Right atrium auricular region (tissue), 2 donors: ENCODE measurements around the gene ALG6. TPM values are rescaled to one million over a fixed set of nuclear protein-coding genes. Genes with fewer than 3 reads are reported as not detected.

Experiments
- DNase-seq: peaks from one replicate; pipeline ENCODE4 v3.0.0-alpha.2; 2019; ENCODE audit warnings: low spot score
- H3K27ac ChIP-seq, 2 donors: fragments of 200-600 bp; sonication (generic); 1 replicate in 1 of 2; 2 replicates in 1 of 2; pipeline ENCODE4 v1.5.1; 2016 to 2019
- H3K27me3 ChIP-seq, 2 donors: fragments of 200-600 bp; sonication (generic); one replicate each; pipeline versions ENCODE4 v1.5.1 to v1.6.0; 2017 to 2019
- H3K36me3 ChIP-seq: fragments of 200-600 bp; sonication (generic); one replicate; pipeline ENCODE4 v1.5.1; 2016
- H3K4me1 ChIP-seq, 2 donors: fragments of 200-600 bp; sonication (generic); one replicate each; pipeline versions ENCODE4 v1.5.1 to v1.6.0; 2017 to 2019
- H3K4me3 ChIP-seq, 2 donors: fragments of 200-600 bp; sonication (generic); 1 replicate in 1 of 2; 2 replicates in 1 of 2; pipeline ENCODE4 v1.5.1; 2017 to 2019; ENCODE audit warnings: mild to moderate bottlenecking in 1 of 2, moderate library complexity in 1 of 2
- H3K9me3 ChIP-seq, 2 donors: fragments of 200-600 bp; sonication (generic); one replicate each; pipeline ENCODE4 v1.5.1; 2019
- total RNA-seq, 2 donors: library from RNA; depleted of rRNA; stranded (reverse); fragments of >200 nt; gene quantifications; one replicate each; pipeline ENCODE4 v1.1.0, GENCODE V29; 2016
- TF ChIP-seq, protein P1 (sequence below), 2 donors: fragments of 200-600 bp; sonication (generic); IDR thresholded peaks; one replicate each; pipeline ENCODE4 v1.5.1; 2019; ENCODE audit warnings: antibody characterized with exemption in 2 of 2

Gene ALG6
- total RNA-seq, 2 donors from 2014 or later, result 4.1 to 4.7 TPM

DNA sequence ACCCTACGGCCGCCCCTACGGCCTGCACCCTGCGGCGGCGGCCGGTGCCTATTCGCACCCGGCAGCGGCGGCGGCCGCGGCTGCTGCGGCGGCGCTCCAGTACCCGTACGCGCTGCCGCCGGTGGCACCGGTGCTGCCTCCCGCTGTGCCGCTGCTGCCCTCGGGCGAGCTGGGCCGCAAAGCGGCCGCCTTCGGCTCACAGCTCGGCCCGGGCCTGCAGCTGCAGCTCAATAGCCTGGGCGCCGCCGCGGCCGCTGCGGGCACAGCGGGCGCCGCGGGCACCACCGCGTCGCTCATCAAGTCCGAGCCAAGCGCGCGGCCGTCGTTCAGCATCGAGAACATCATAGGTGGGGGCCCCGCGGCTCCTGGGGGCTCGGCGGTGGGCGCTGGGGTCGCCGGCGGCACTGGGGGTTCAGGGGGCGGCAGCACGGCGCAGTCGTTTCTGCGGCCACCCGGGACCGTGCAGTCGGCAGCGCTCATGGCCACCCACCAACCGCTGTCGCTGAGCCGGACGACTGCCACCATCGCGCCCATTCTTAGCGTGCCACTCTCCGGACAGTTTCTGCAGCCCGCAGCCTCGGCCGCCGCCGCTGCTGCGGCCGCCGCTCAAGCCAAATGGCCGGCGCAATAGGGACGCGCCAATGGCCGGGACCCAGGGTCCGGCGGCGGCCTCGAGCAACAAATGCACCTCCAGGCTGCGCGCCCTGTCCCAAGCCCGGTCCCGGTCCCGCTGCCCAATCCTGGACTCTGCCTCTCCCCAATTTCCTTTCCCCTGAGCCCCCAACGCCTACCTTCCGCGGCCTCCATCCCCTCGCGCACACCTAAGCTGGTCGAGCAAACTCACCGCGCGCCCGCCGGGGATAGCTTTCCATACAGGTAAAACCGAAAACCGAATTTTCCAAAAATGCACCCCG lies 43.3 kb upstream of the ALG6 start:
- TF ChIP-seq, protein P1, sequence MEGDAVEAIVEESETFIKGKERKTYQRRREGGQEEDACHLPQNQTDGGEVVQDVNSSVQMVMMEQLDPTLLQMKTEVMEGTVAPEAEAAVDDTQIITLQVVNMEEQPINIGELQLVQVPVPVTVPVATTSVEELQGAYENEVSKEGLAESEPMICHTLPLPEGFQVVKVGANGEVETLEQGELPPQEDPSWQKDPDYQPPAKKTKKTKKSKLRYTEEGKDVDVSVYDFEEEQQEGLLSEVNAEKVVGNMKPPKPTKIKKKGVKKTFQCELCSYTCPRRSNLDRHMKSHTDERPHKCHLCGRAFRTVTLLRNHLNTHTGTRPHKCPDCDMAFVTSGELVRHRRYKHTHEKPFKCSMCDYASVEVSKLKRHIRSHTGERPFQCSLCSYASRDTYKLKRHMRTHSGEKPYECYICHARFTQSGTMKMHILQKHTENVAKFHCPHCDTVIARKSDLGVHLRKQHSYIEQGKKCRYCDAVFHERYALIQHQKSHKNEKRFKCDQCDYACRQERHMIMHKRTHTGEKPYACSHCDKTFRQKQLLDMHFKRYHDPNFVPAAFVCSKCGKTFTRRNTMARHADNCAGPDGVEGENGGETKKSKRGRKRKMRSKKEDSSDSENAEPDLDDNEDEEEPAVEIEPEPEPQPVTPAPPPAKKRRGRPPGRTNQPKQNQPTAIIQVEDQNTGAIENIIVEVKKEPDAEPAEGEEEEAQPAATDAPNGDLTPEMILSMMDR (IDR thresholded peaks at IDR 0.05), result no peak
- Histone ChIP-seq H3K4me3 (peak overlapping the region in 1 of 2 donors; percentile 54), H3K36me3 (no peaks in the 10 kb centered on the region), H3K27me3 (peaks cover 75 to 88% of the 10 kb centered on the region in 2 donors), H3K4me1 (peaks cover 0 to 48% of the 10 kb centered on the region in 2 donors), H3K27ac (no peak overlapping the region), H3K9me3 (no peaks in the 10 kb centered on the region)
- DNase-seq, result no peak

- H3K27me3 ChIP-seq, result peaks cover 69 to 87% of the 10 kb centered on the region in 2 donors
- no peaks in the 10 kb centered on the region for H3K36me3 ChIP-seq
- DNase-seq, result no peak
- no peaks in the 10 kb centered on the region for H3K9me3 ChIP-seq
- H3K27ac ChIP-seq, result no peak overlapping the region
- H3K4me1 ChIP-seq, result peaks cover 0 to 49% of the 10 kb centered on the region in 2 donors
- H3K4me3 ChIP-seq, result no peak overlapping the region
- TF ChIP-seq, protein P1 (IDR thresholded peaks at IDR 0.05), result no peak
Measured at GRCh38 chr1:63324779-63325119, 42.7 kb upstream of the ALG6 start.

- TF ChIP-seq, protein P1 (IDR thresholded peaks at IDR 0.05), result no peak
- H3K27ac ChIP-seq, result no peak overlapping the region
- no peaks in the 10 kb centered on the region for H3K9me3 ChIP-seq
- H3K4me1 ChIP-seq, result peaks cover 0 to 49% of the 10 kb centered on the region in 2 donors
- no peaks in the 10 kb centered on the region for H3K36me3 ChIP-seq
- no peak for DNase-seq
- H3K4me3 ChIP-seq, result no peak overlapping the region
- peaks cover 66 to 87% of the 10 kb centered on the region in 2 donors for H3K27me3 ChIP-seq
Measured at GRCh38 chr1:63325279-63325985, 42.0 kb upstream of the ALG6 start.

GRCh38 chr1:63326106-63326472 lies 41.3 kb upstream of the ALG6 start:
- no peaks in the 10 kb centered on the region for H3K36me3 ChIP-seq
- H3K9me3 ChIP-seq, result no peaks in the 10 kb centered on the region
- no peak overlapping the region for H3K4me3 ChIP-seq
- peaks cover 0 to 45% of the 10 kb centered on the region in 2 donors for H3K4me1 ChIP-seq
- no peak for DNase-seq
- TF ChIP-seq, protein P1 (IDR thresholded peaks at IDR 0.05), result no peak
- H3K27me3 ChIP-seq, result peaks cover 60 to 87% of the 10 kb centered on the region in 2 donors
- H3K27ac ChIP-seq, result no peak overlapping the region

GRCh38 chr1:63326473-63327380 lies 40.7 kb upstream of the ALG6 start:
- Histone ChIP-seq H3K27ac (no peak overlapping the region), H3K9me3 (no peaks in the 10 kb centered on the region), H3K4me3 (no peak overlapping the region), H3K36me3 (no peaks in the 10 kb centered on the region), H3K4me1 (peaks cover 0 to 39% of the 10 kb centered on the region in 2 donors), H3K27me3 (peaks cover 54 to 80% of the 10 kb centered on the region in 2 donors)
- TF ChIP-seq, protein P1 (IDR thresholded peaks at IDR 0.05), result no peak
- no peak for DNase-seq
